ENCODE measurements around the gene C2orf74. TPM values are rescaled to one million over a fixed set of nuclear protein-coding genes. Genes with fewer than 3 reads are reported as not detected.

C2orf74 gene
- polyA plus RNA-seq, 3 donors: 3.0 to 18.2 (median 12.0) TPM

DNA sequence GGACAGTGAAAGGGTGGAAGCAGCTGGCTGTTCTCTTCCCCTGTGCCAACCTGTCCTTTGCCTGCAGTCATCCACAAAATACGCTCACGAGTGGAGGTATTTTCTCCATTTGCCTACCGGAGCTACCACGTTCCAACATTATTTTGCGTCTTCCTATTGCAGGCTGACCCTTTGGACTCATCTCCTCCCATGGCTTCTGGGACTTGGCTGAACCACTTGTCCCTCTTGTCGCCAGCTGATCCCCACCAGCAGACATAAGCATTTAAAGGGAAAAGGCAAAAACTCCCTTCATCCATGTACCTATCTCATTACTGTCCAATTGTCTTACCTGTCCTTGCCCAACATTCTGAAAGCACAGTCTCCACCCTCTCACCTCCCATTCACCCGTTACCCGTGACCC, 13.0 kb downstream of the C2orf74 start:
- Mint-ChIP-seq H3K4me1 (peaks cover 38% of the 10 kb centered on the region), H3K36me3 (peaks cover 4 to 10% of the 10 kb centered on the region in 2 donors), H3K9me3 (no peaks in the 10 kb centered on the region), H3K27me3 (ENCODE audit: low read depth in 3 of 3) (peaks cover 8 to 11% (median 10%) of the 10 kb centered on the region in 3 donors), H3K4me3 (peak overlapping the region in 1 of 2 donors; percentile 23), H3K27ac (no peak overlapping the region)
- Histone ChIP-seq H4K20me1 (ENCODE audit: insufficient read depth, low read length) (no peaks in the 10 kb centered on the region), H3K4me1 (ENCODE audit: control insufficient read depth in 1 of 2, insufficient read depth in 2 of 2, low read length in 2 of 2) (peaks cover 29 to 46% of the 10 kb centered on the region in 2 donors), H3K27me3 (ENCODE audit: control insufficient read depth in 2 of 2, insufficient read depth in 2 of 2, low read length in 2 of 2) (no peaks in the 10 kb centered on the region), H3K4me3 (replicated peaks in 1 of 3; ENCODE audit: low read depth in 2 of 3, low read length in 3 of 3) (no peak overlapping the region), H3K27ac (ENCODE audit: low read depth in 1 of 2, low read length in 2 of 2) (no peak overlapping the region), H3K9ac (ENCODE audit: insufficient read depth, low read length, poor library complexity, severe bottlenecking) (no peak overlapping the region), H3K4me2 (replicated peaks; ENCODE audit: extremely low read depth, low read length, poor library complexity, severe bottlenecking) (no peak overlapping the region), H3K36me3 (replicated peaks in 1 of 2; ENCODE audit: control insufficient read depth in 1 of 2, insufficient read depth in 2 of 2, low read length in 2 of 2) (peaks cover 3 to 7% of the 10 kb centered on the region in 2 donors), H3K79me2 (ENCODE audit: insufficient read depth, low read length) (peaks cover 27% of the 10 kb centered on the region), H2AFZ (ENCODE audit: insufficient read depth, low read depth, low read length, poor library complexity, severe bottlenecking) (no peak overlapping the region), H3K9me3 (replicated peaks in 1 of 2; ENCODE audit: control insufficient read depth in 1 of 2, insufficient read depth in 1 of 2, low read length in 2 of 2) (no peaks in the 10 kb centered on the region)
- DNase-seq: no peak
- whole genome bisulfite sequencing (ENCODE audit: insufficient coverage): 98% methylated on average over 4 of the region's 8 CpGs
- intact Hi-C loops (cut with micrococcal nuclease): loop anchor here (2.0 to 5.0 kb wide), 2 partner anchors 108 to 110 kb away; partner anchors contain the start of gene SANBR (in 2 of the 2)
- TF ChIP-seq, protein P1, sequence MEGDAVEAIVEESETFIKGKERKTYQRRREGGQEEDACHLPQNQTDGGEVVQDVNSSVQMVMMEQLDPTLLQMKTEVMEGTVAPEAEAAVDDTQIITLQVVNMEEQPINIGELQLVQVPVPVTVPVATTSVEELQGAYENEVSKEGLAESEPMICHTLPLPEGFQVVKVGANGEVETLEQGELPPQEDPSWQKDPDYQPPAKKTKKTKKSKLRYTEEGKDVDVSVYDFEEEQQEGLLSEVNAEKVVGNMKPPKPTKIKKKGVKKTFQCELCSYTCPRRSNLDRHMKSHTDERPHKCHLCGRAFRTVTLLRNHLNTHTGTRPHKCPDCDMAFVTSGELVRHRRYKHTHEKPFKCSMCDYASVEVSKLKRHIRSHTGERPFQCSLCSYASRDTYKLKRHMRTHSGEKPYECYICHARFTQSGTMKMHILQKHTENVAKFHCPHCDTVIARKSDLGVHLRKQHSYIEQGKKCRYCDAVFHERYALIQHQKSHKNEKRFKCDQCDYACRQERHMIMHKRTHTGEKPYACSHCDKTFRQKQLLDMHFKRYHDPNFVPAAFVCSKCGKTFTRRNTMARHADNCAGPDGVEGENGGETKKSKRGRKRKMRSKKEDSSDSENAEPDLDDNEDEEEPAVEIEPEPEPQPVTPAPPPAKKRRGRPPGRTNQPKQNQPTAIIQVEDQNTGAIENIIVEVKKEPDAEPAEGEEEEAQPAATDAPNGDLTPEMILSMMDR (IDR thresholded peaks at IDR 0.05): no peak

DNA sequence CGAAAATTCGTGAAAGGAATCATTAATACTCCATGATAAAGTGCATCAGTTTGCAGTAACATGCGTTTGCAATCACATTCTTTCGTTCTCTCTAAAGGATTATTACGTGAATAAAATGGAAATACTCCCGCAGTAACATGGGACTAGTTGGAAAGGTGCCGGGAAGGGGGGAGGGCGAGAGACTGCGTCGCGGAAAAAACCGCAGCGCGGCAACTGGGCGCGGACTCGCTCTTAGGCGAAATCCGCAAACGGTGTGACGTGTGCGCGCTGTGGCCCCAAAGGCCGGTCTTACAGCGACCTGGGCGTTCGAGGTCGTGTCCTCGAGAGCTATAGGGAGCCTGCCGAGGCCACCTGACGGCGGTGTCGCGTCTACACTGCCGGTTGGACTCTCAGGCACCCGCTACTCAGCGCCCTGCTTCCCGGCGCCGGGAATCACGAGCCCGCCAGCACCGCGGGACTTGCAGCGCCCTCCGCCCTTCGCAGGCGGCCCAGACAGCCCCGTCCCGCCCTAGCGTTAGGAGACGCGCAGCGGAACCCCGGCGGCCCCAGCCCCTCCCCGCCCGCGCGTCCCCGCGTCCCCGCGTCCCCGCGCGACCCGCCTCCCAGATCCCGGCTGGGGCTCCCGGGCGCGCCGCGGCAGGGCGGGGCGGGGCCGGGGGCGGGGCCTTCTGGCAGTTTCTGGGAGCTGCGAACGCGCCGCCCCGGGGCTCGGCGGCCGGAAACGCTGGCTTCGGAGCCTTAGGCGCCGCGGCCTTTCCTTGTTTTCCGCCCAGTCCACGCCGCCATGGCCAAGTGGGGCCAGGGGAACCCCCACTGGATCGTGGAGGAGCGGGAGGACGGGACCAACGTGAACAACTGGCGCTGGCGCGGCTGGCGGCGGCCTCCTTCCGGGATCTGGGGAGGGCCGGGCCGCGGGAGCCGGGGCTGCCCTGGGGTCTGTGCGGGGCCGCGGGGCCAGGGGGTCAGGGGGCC, 15.1 kb downstream of the C2orf74 start:
- H3K4me2 ChIP-seq (replicated peaks; ENCODE audit: extremely low read depth, low read length, poor library complexity, severe bottlenecking): peak overlapping the region; percentile 99
- peaks cover 22 to 27% of the 10 kb centered on the region in 2 donors for H3K36me3 ChIP-seq (replicated peaks in 1 of 2; ENCODE audit: control insufficient read depth in 1 of 2, insufficient read depth in 2 of 2, low read length in 2 of 2)
- intact Hi-C loops (cut with micrococcal nuclease): loop anchor here in 1 of 2 donors (5.0 kb wide), 1 partner anchor 110 kb away; the partner anchor contains the start of gene SANBR
- H3K79me2 ChIP-seq (ENCODE audit: insufficient read depth, low read length): peaks cover 46% of the 10 kb centered on the region
- peak overlapping the region; percentile 94 for H2AFZ ChIP-seq (ENCODE audit: insufficient read depth, low read depth, low read length, poor library complexity, severe bottlenecking)
- no peaks in the 10 kb centered on the region for H3K9me3 Mint-ChIP-seq
- peak overlapping the region; percentile 89 to 96 (median 95) for H3K27ac Mint-ChIP-seq
- H3K4me3 ChIP-seq (replicated peaks in 1 of 3; ENCODE audit: low read depth in 2 of 3, low read length in 3 of 3): peak overlapping the region; percentile 81 to 93 (median 92)
- WGBS (ENCODE audit: insufficient coverage): under 1% methylated on average over 106 of the region's 111 CpGs
- no peaks in the 10 kb centered on the region for H3K9me3 ChIP-seq (replicated peaks in 1 of 2; ENCODE audit: control insufficient read depth in 1 of 2, insufficient read depth in 1 of 2, low read length in 2 of 2)
- TF ChIP-seq, protein P1 (IDR thresholded peaks at IDR 0.05): no peak
- no peaks in the 10 kb centered on the region for H3K27me3 ChIP-seq (ENCODE audit: control insufficient read depth in 2 of 2, insufficient read depth in 2 of 2, low read length in 2 of 2)
- H3K4me3 Mint-ChIP-seq: peak overlapping the region; percentile 89 to 97
- H3K27me3 Mint-ChIP-seq (ENCODE audit: low read depth in 3 of 3): peaks cover 8 to 11% (median 10%) of the 10 kb centered on the region in 3 donors
- peaks cover 24 to 29% of the 10 kb centered on the region in 2 donors for H3K36me3 Mint-ChIP-seq
- peak overlapping the region; percentile 99 for H3K9ac ChIP-seq (ENCODE audit: insufficient read depth, low read length, poor library complexity, severe bottlenecking)
- H3K4me1 ChIP-seq (ENCODE audit: control insufficient read depth in 1 of 2, insufficient read depth in 2 of 2, low read length in 2 of 2): peaks cover 23 to 35% of the 10 kb centered on the region in 2 donors
- peaks cover 44% of the 10 kb centered on the region for H3K4me1 Mint-ChIP-seq
- H4K20me1 ChIP-seq (ENCODE audit: insufficient read depth, low read length): peaks cover 9% of the 10 kb centered on the region
- H3K27ac ChIP-seq (ENCODE audit: low read depth in 1 of 2, low read length in 2 of 2): peak overlapping the region; percentile 90 to 95
- DNase-seq: peak; percentile 86 to 90 (median 89)
